Right lobe of liver (tissue), 6 donors: ENCODE measurements around the gene HEXB. TPM values are rescaled to one million over a fixed set of nuclear protein-coding genes. Genes with fewer than 3 reads are reported as not detected.
"Not testable (repeated sequence)": the region's sequence is repeated elsewhere in the genome, so short reads cannot be mapped to it uniquely, and the experiment has no call there.

Experiments
- ATAC-seq, 4 donors: fragments of 200-7000 bp; cut with Tn5 transposase; one replicate each; pipeline ENCODE4 v1.9.1; 2020; ENCODE audit warnings: mild to moderate bottlenecking in 4 of 4, moderate library complexity in 4 of 4
- DNase-seq, 3 donors: peaks; one replicate each; pipeline ENCODE4 v3.0.0-alpha.2; 2020
- H3K27ac ChIP-seq, 3 donors: fragments of 200-600 bp; one replicate each; pipeline ENCODE4 v1.8.0; 2022
- H3K27me3 ChIP-seq, 2 donors: fragments of 200-600 bp; one replicate each; pipeline ENCODE4 v1.8.0; 2022
- H3K36me3 ChIP-seq, 4 donors: fragments of 200-600 bp; sonication (generic) in 1 of 4; one replicate each; pipeline versions ENCODE4 v1.5.1 to v1.8.0; 2017 to 2022; ENCODE audit warnings: control low read depth in 1 of 4
- H3K4me1 ChIP-seq, 4 donors: fragments of 200-600 bp; sonication (generic) in 1 of 4; one replicate each; pipeline versions ENCODE4 v1.5.1 to v1.8.0; 2017 to 2022; ENCODE audit warnings: control low read depth in 1 of 4
- H3K4me3 ChIP-seq, 3 donors: fragments of 200-600 bp; one replicate each; pipeline ENCODE4 v1.8.0; 2022
- H3K9me3 ChIP-seq, 4 donors: fragments of 200-600 bp; sonication (generic) in 1 of 4; one replicate each; pipeline versions ENCODE4 v1.5.1 to v1.8.0; 2017 to 2022; ENCODE audit warnings: control low read depth in 1 of 4
- CTCF ChIP-seq, 4 donors: fragments of 200-600 bp in 3 of 4; fragments of 450-650 bp in 1 of 4; IDR thresholded peaks; one replicate each; pipeline versions ENCODE4 v1.5.1 to v1.8.0; 2016 to 2022; ENCODE audit warnings: antibody characterized with exemption in 4 of 4, mild to moderate bottlenecking in 2 of 4
- POLR2A ChIP-seq: fragments of 450-650 bp; IDR thresholded peaks from one replicate; pipeline ENCODE4 v1.6.1; 2017; ENCODE audit warnings: antibody characterized with exemption, mild to moderate bottlenecking
- WGBS: methylation state at CpG from one replicate; pipeline ENCODE4 v1.1.6; 2018; ENCODE audit warnings: low coverage, low lambda C conversion rate; ENCODE audit not compliant: insufficient coverage; ENCODE audit errors: missing lambda C conversion rate; 5-methylcytosine and 5-hydroxymethylcytosine counted together
- intact Hi-C, 2 donors: fragments of 100-400 bp; cut with DNase I; formaldehyde crosslinking; loops; one replicate each; pipeline versions ENCODE4 v1.11.2 to v1.14.1; 2022
- total RNA-seq, 6 experiments: library from RNA; depleted of rRNA in 2 of 6; stranded (reverse); fragments of >200 nt in 2 of 6; fragmentation: NEBNext Ultra II Directional in 3 of 6; extraction: Animal tissue kit (Norgen Biotek cat#: 25700) in 3 of 6; gene quantifications; one replicate each; pipeline versions ENCODE4 v1.1.0 to v1.2.4, GENCODE V29; 2016 to 2023
- donor health status: DM: no; HTN: yes; CAD: no.
- donor health status: DM: no; HTN: no; CAD: no.
- donor health status: DM: no; HTN: no; CAD: no.
- donor health status: DM: no; HTN: yes; CAD: no.
- donor health status: DM: no; HTN: yes; CAD: no.

Gene HEXB
- total RNA-seq, 6 experiments from 2014 or later = 67.8 to 174 (median 121) TPM

DNA sequence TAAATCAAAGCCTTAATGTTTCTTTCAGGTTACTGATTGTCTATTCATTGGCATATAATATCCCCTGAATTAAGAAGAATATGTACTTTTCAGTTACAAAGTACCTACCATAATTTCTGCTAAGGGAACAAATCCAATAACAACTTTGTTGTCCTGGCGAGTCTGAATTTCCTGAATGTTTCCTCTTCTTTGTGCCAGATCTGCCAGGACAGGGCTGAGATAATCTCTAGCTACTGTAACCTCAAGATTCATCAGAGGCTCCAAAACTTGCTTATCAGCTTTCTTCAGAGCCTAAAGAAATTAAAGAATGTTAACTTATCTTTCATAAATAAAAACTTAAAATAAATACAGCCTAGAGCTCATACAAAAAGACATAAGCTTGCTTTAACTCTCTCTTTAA, 37.2 kb downstream of the HEXB start:
- H3K36me3 ChIP-seq = peaks cover 0 to 50% (median 15%) of the 10 kb centered on the region in 4 donors
- H3K9me3 ChIP-seq = no peaks in the 10 kb centered on the region
- no peaks in the 10 kb centered on the region for H3K27me3 ChIP-seq
- H3K4me1 ChIP-seq = no peaks in the 10 kb centered on the region
- 50% methylated on average over 1 of the region's 1 CpG for WGBS
- ATAC-seq (no peak), DNase-seq (no peak)
- intact Hi-C loops = no loop called here
- H3K27ac ChIP-seq = no peak overlapping the region
- H3K4me3 ChIP-seq = no peak overlapping the region
- TF ChIP-seq POLR2A = no peak
- TF ChIP-seq CTCF (IDR thresholded peaks at IDR 0.05) = no peak

- no peaks in the 10 kb centered on the region for H3K4me1 ChIP-seq
- intact Hi-C loops = no loop called here
- ATAC-seq (no peak), DNase-seq (no peak)
- no CpG with 5 or more reads among the region's 1 CpG for WGBS
- no peak overlapping the region for H3K27ac ChIP-seq
- no peaks in the 10 kb centered on the region for H3K9me3 ChIP-seq
- H3K36me3 ChIP-seq = peaks cover 0 to 37% (median 14%) of the 10 kb centered on the region in 4 donors
- no peak for TF ChIP-seq POLR2A
- TF ChIP-seq CTCF (IDR thresholded peaks at IDR 0.05) = no peak
- no peaks in the 10 kb centered on the region for H3K27me3 ChIP-seq
- no peak overlapping the region for H3K4me3 ChIP-seq
Measured at GRCh38 chr5:74725331-74725730, 40.3 kb downstream of the HEXB start.

- intact Hi-C loops = no loop called here
- Histone ChIP-seq H3K4me1 (no peaks in the 10 kb centered on the region), H3K9me3 (no peaks in the 10 kb centered on the region), H3K27me3 (no peaks in the 10 kb centered on the region), H3K36me3 (peaks cover 0 to 87% (median 6%) of the 10 kb centered on the region in 4 donors), H3K27ac (no peak overlapping the region), H3K4me3 (no peak overlapping the region)
- DNase-seq = no peak
- ATAC-seq = no peak
- TF ChIP-seq POLR2A = no peak
- no peak for TF ChIP-seq CTCF (IDR thresholded peaks at IDR 0.05)
- WGBS = 91% methylated on average over 6 of the region's 6 CpGs
Measured at GRCh38 chr5:74736759-74737158, 51.7 kb downstream of the HEXB start.

- H3K4me1 ChIP-seq = no peaks in the 10 kb centered on the region
- H3K4me3 ChIP-seq = no peak overlapping the region
- no peaks in the 10 kb centered on the region for H3K27me3 ChIP-seq
- 96% methylated on average over 4 of the region's 4 CpGs for WGBS
- no peak overlapping the region for H3K27ac ChIP-seq
- no peak for TF ChIP-seq POLR2A
- TF ChIP-seq CTCF (IDR thresholded peaks at IDR 0.05) = no peak
- peaks cover 0 to 88% (median 9%) of the 10 kb centered on the region in 4 donors for H3K36me3 ChIP-seq
- no peaks in the 10 kb centered on the region for H3K9me3 ChIP-seq
- ATAC-seq (no peak), DNase-seq (no peak)
- intact Hi-C loops = no loop called here
Measured at GRCh38 chr5:74738406-74738805, 53.4 kb downstream of the HEXB start.

DNA sequence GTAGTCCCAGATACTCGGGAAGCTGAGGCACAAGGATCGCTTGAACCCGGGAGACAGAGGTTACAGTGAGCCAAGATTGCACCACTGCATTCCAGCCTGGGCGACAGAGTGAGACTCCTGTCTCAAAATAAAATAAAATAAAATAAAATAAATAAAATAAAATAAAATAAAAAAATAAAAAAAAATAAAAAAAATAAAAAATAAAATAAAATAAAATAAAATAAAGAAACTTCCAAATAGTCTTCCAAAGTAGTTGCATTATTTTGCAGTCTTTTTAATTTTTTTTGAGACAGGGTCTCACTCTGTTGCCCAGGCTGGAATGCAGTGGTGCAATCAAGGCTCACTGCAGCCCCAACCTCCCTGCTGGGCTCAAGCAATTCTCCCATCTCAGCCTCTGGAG, 63.7 kb downstream of the HEXB start:
- H3K9me3 ChIP-seq, intact Hi-C loops, H3K4me3 ChIP-seq, DNase-seq, H3K27ac ChIP-seq, H3K27me3 ChIP-seq, H3K4me1 ChIP-seq, ATAC-seq: not testable (repeated sequence)
- WGBS = 100% methylated on average over 2 of the region's 4 CpGs
- peaks cover 0 to 73% (median 11%) of the 10 kb centered on the region in 4 donors for H3K36me3 ChIP-seq
